Right cardiac atrium (tissue), 5 donors: Measurements from ENCODE around the gene ATG4C. TPM values are rescaled to one million over a fixed set of nuclear protein-coding genes. Genes with fewer than 3 reads are reported as not detected.

ENCODE experiments used
- ATAC-seq, 2 donors: fragments of 200-7000 bp; cut with Tn5 transposase; one replicate each; pipeline versions ENCODE4 v1.8.0 to v1.9.1; 2020; ENCODE audit warnings: moderate library complexity in 2 of 2, mild to moderate bottlenecking in 1 of 2
- DNase-seq, 3 donors: peaks; one replicate each; pipeline ENCODE4 v3.0.0-alpha.2; 2020
- H3K27ac ChIP-seq: one replicate; pipeline ENCODE4 v1.5.1; 2013; ENCODE audit warnings: mild to moderate bottlenecking, low read length, control low read depth, moderate library complexity
- H3K27me3 ChIP-seq: one replicate; pipeline ENCODE4 v1.6.1; 2013; ENCODE audit not compliant: control insufficient read depth, insufficient read depth
- H3K4me1 ChIP-seq: one replicate; pipeline ENCODE4 v1.6.1; 2013; ENCODE audit warnings: low read length; ENCODE audit not compliant: control insufficient read depth, insufficient read depth
- H3K4me3 ChIP-seq: one replicate; pipeline ENCODE4 v1.5.1; 2013; ENCODE audit warnings: low read length, control low read depth
- H3K9me3 ChIP-seq: one replicate; pipeline ENCODE4 v1.6.1; 2013; ENCODE audit warnings: low read length; ENCODE audit not compliant: control insufficient read depth
- WGBS: extraction: QIAGEN DNeasy Blood & Tissue Kit; methylation state at CpG from one replicate; pipeline ENCODE4 v1.1.7; 2013; 5-methylcytosine and 5-hydroxymethylcytosine counted together
- intact Hi-C, 4 donors: fragments of 100-400 bp; cut with DNase I; formaldehyde crosslinking; loops; one replicate each; pipeline versions ENCODE4 v1.11.0 to v1.14.0; 2022 to 2023
- polyA plus RNA-seq: library from polyadenylated mRNA; stranded (reverse); fragments of 200-250 nt; gene quantifications from one replicate; pipeline ENCODE4 v1.2.3, GENCODE V29; 2013
- total RNA-seq, 4 donors: library from RNA; stranded (reverse); fragmentation: NEBNext Ultra II Directional; extraction: Animal tissue kit (Norgen Biotek cat#: 25700); gene quantifications; one replicate each; pipeline ENCODE4 v1.2.1, GENCODE V29; 2021
- donor health status: healthy with polysubstance abuse.
- donor health status: DM: no; HTN: yes; CAD: no.
- donor health status: DM: no; HTN: no; CAD: no.
- donor health status: DM: no; HTN: yes; CAD: no; lungs with severe emphysema.
- donor health status: DM: yes; HTN: yes; CAD: no.

Gene ATG4C
- total and polyA plus RNA-seq, 5 donors = 5.1 to 12.6 (median 11.1) TPM

- DNase-seq = no peak
- ATAC-seq = no peak
- H3K27ac ChIP-seq = no peak overlapping the region
- no peaks in the 10 kb centered on the region for H3K9me3 ChIP-seq
- no peaks in the 10 kb centered on the region for H3K27me3 ChIP-seq
- intact Hi-C loops = no loop called here
- WGBS = 86% methylated on average over 2 of the region's 2 CpGs
- no peak overlapping the region for H3K4me3 ChIP-seq
- H3K4me1 ChIP-seq = no peaks in the 10 kb centered on the region
Measured at GRCh38 chr1:62908168-62908695, 124.3 kb downstream of the ATG4C start.

- no peak for ATAC-seq
- DNase-seq = no peak
- Histone ChIP-seq H3K4me1 (no peaks in the 10 kb centered on the region), H3K4me3 (no peak overlapping the region), H3K9me3 (no peaks in the 10 kb centered on the region), H3K27ac (no peak overlapping the region), H3K27me3 (no peaks in the 10 kb centered on the region)
- intact Hi-C loops = no loop called here
Measured at GRCh38 chr1:62912028-62912638, 128.2 kb downstream of the ATG4C start.

Other genes starting within 250 kb of the ATG4C start
- not detected for gene ANGPTL3, start 186.6 kb upstream of the ATG4C start, total RNA-seq
- not detected for gene ANGPTL3, start 186.6 kb upstream of the ATG4C start, polyA plus RNA-seq
- gene DOCK7, start 95.7 kb upstream of the ATG4C start, total RNA-seq = 10 to 100 TPM; 11.4 to 17.9 (median 13.3) TPM
- gene DOCK7, start 95.7 kb upstream of the ATG4C start, polyA plus RNA-seq = 4.2 TPM